ENCODE measurements around the gene STX7. TPM values are rescaled to one million over a fixed set of nuclear protein-coding genes. Genes with fewer than 3 reads are reported as not detected.

Gene STX7
- total RNA-seq, 1 donor from 2014 or later = 27.8 TPM

- H3K9me3 ChIP-seq (ENCODE audit: low read depth) = no peaks in the 10 kb centered on the region
- Mint-ChIP-seq H3K9me3 (no peaks in the 10 kb centered on the region), H3K4me3 (peak overlapping the region; percentile 91), H3K27me3 (ENCODE audit: insufficient read depth, low read depth) (peaks cover 6% of the 10 kb centered on the region), H3K27ac (no peak overlapping the region), H3K36me3 (peaks cover 7% of the 10 kb centered on the region), H3K4me1 (peaks cover 17% of the 10 kb centered on the region)
- peak overlapping the region; percentile 75 for H3K4me3 ChIP-seq
- H3F3A ChIP-seq (ENCODE audit: low read depth) = no peaks in the 10 kb centered on the region
- H4K20me1 ChIP-seq (ENCODE audit: low read depth) = peaks cover 23% of the 10 kb centered on the region
- H3K79me2 ChIP-seq (ENCODE audit: low read depth) = peaks cover 57% of the 10 kb centered on the region
- H3K27ac ChIP-seq = no peak overlapping the region
- no peak for DNase-seq (ENCODE audit: low spot score)
- H3K4me1 ChIP-seq = peaks cover 13% of the 10 kb centered on the region
- peaks cover 13% of the 10 kb centered on the region for H3K27me3 ChIP-seq
- peak overlapping the region; percentile 78 for H3K4me2 ChIP-seq
- TF ChIP-seq EZH2 (IDR thresholded peaks at IDR 0.05) = no peak
- no peak for TF ChIP-seq EZH2phosphoT487 (IDR thresholded peaks at IDR 0.05)
- TF ChIP-seq CTCF (IDR thresholded peaks at IDR 0.05) = no peak
- H3K9ac ChIP-seq = no peak overlapping the region
- no peaks in the 10 kb centered on the region for H3K36me3 ChIP-seq
- H2AFZ ChIP-seq (replicated peaks) = no peak overlapping the region
These were observed 1.1 kb downstream of the STX7 start for GRCh38 chr6:132511831-132512220.

- H3K36me3 Mint-ChIP-seq = peaks cover 9% of the 10 kb centered on the region
- Histone ChIP-seq H3F3A (ENCODE audit: low read depth) (no peaks in the 10 kb centered on the region), H3K36me3 (no peaks in the 10 kb centered on the region), H2AFZ (replicated peaks) (no peak overlapping the region), H3K9me3 (ENCODE audit: low read depth) (no peaks in the 10 kb centered on the region), H3K9ac (no peak overlapping the region), H4K20me1 (ENCODE audit: low read depth) (peaks cover 23% of the 10 kb centered on the region), H3K27ac (no peak overlapping the region), H3K79me2 (ENCODE audit: low read depth) (peaks cover 62% of the 10 kb centered on the region), H3K4me3 (peak overlapping the region; percentile 75), H3K4me2 (peak overlapping the region; percentile 78), H3K4me1 (peaks cover 13% of the 10 kb centered on the region), H3K27me3 (peaks cover 13% of the 10 kb centered on the region)
- H3K9me3 Mint-ChIP-seq = no peaks in the 10 kb centered on the region
- no peak overlapping the region for H3K27ac Mint-ChIP-seq
- H3K27me3 Mint-ChIP-seq (ENCODE audit: insufficient read depth, low read depth) = peaks cover 6% of the 10 kb centered on the region
- no peak for DNase-seq (ENCODE audit: low spot score)
- TF ChIP-seq CTCF (IDR thresholded peaks at IDR 0.05) (no peak), EZH2phosphoT487 (IDR thresholded peaks at IDR 0.05) (no peak), EZH2 (IDR thresholded peaks at IDR 0.05) (no peak)
- H3K4me3 Mint-ChIP-seq = no peak overlapping the region
- H3K4me1 Mint-ChIP-seq = peaks cover 17% of the 10 kb centered on the region
These were observed 1.6 kb downstream of the STX7 start for GRCh38 chr6:132511210-132511830.

- no peak for TF ChIP-seq EZH2phosphoT487 (IDR thresholded peaks at IDR 0.05)
- no peak for TF ChIP-seq EZH2 (IDR thresholded peaks at IDR 0.05)
- no peak for TF ChIP-seq CTCF (IDR thresholded peaks at IDR 0.05)
- Histone ChIP-seq H3K27ac (no peak overlapping the region), H3K4me1 (peaks cover 12% of the 10 kb centered on the region), H3K27me3 (no peaks in the 10 kb centered on the region), H3K36me3 (peaks cover 7% of the 10 kb centered on the region), H4K20me1 (ENCODE audit: low read depth) (peaks cover 37% of the 10 kb centered on the region), H3F3A (ENCODE audit: low read depth) (no peaks in the 10 kb centered on the region), H3K9me3 (ENCODE audit: low read depth) (no peaks in the 10 kb centered on the region), H3K4me3 (no peak overlapping the region), H3K9ac (no peak overlapping the region), H3K79me2 (ENCODE audit: low read depth) (peaks cover 93% of the 10 kb centered on the region), H3K4me2 (no peak overlapping the region), H2AFZ (replicated peaks) (no peak overlapping the region)
- no peak for DNase-seq (ENCODE audit: low spot score)
- Mint-ChIP-seq H3K27ac (no peak overlapping the region), H3K27me3 (ENCODE audit: insufficient read depth, low read depth) (no peaks in the 10 kb centered on the region), H3K36me3 (peaks cover 13% of the 10 kb centered on the region), H3K4me1 (peaks cover 10% of the 10 kb centered on the region), H3K9me3 (no peaks in the 10 kb centered on the region), H3K4me3 (no peak overlapping the region)
These were observed 5.8 kb downstream of the STX7 start for GRCh38 chr6:132506869-132507808.

All from neural progenitor cell (in vitro differentiated cells).